Peyer's patch (tissue), 4 donors: ENCODE measurements around the gene KCNS1.

Experiments
- CTCF ChIP-seq, 6 experiments: fragments of 450-650 bp in 4 of 6; fragments of 200-600 bp in 2 of 6; sonication (generic) in 1 of 6; IDR thresholded peaks; one replicate each; pipeline ENCODE4 v1.5.1; 2017 to 2019; ENCODE audit warnings: antibody characterized with exemption in 6 of 6, mild to moderate bottlenecking in 3 of 6, moderate library complexity in 1 of 6
- POLR2A ChIP-seq, 2 donors: fragments of 450-650 bp; IDR thresholded peaks; one replicate each; pipeline ENCODE4 v1.5.1; 2017; ENCODE audit warnings: antibody characterized with exemption in 2 of 2, mild to moderate bottlenecking in 2 of 2, moderate library complexity in 2 of 2

- TF ChIP-seq CTCF (IDR thresholded peaks at IDR 0.05) = no peak
- no peak for TF ChIP-seq POLR2A (IDR thresholded peaks at IDR 0.05)
Measured at GRCh38 chr20:45103072-45103471, 2.1 kb upstream of the KCNS1 start.
